Esophagus (tissue), 2 donors: ENCODE results near the gene CD33. TPM values are rescaled to one million over a fixed set of nuclear protein-coding genes. Genes with fewer than 3 reads are reported as not detected.

Experiments
- H3K27ac ChIP-seq, 2 donors: one replicate each; pipeline ENCODE4 v1.5.1; 2013; ENCODE audit warnings: low read depth in 2 of 2, mild to moderate bottlenecking in 2 of 2, inconsistent platforms in 1 of 2, low read length in 1 of 2, moderate library complexity in 1 of 2
- H3K27me3 ChIP-seq, 2 donors: one replicate each; pipeline ENCODE4 v1.6.1; 2013; ENCODE audit warnings: low read length in 2 of 2, control low read depth in 1 of 2, mild to moderate bottlenecking in 1 of 2; ENCODE audit not compliant: insufficient read depth in 2 of 2, control insufficient read depth in 1 of 2
- H3K36me3 ChIP-seq, 2 donors: one replicate each; pipeline ENCODE4 v1.6.1; 2013; ENCODE audit warnings: low read length in 1 of 2; ENCODE audit not compliant: control insufficient read depth in 2 of 2, insufficient read depth in 2 of 2
- H3K4me1 ChIP-seq, 2 donors: one replicate each; pipeline ENCODE4 v1.6.1; 2013; ENCODE audit warnings: low read length in 1 of 2; ENCODE audit not compliant: control insufficient read depth in 2 of 2, insufficient read depth in 2 of 2
- H3K4me3 ChIP-seq, 2 donors: one replicate each; pipeline ENCODE4 v1.5.1; 2013; ENCODE audit warnings: low read length in 2 of 2, mild to moderate bottlenecking in 2 of 2, low read depth in 1 of 2, moderate library complexity in 1 of 2
- H3K9me3 ChIP-seq, 2 donors: one replicate each; pipeline ENCODE4 v1.6.1; 2013; ENCODE audit warnings: mild to moderate bottlenecking in 2 of 2, low read depth in 1 of 2, low read length in 1 of 2, moderate library complexity in 1 of 2; ENCODE audit not compliant: control insufficient read depth in 2 of 2, insufficient read depth in 1 of 2
- WGBS, 2 donors: extraction: QIAGEN DNeasy Blood & Tissue Kit; methylation state at CpG; one replicate each; pipeline ENCODE4 v1.1.7; 2013; 5-methylcytosine and 5-hydroxymethylcytosine counted together
- polyA plus RNA-seq, 2 donors: library from polyadenylated mRNA; stranded (reverse); fragments of 200-250 nt; gene quantifications; one replicate each; pipeline ENCODE4 v1.2.3, GENCODE V29; 2013
- donor health status: healthy with polysubstance abuse.
- donor health status: Bipolar disorder and iron deficiency.

CD33 gene
- polyA plus RNA-seq, 2 donors = 0.66 to 0.69 TPM

GRCh38 chr19:51227326-51227725 is 2.4 kb downstream of the CD33 start:
- no peak overlapping the region for H3K27ac ChIP-seq
- H3K9me3 ChIP-seq = peaks cover 0 to 5% of the 10 kb centered on the region in 2 donors
- H3K36me3 ChIP-seq = no peaks in the 10 kb centered on the region
- no peak overlapping the region for H3K4me3 ChIP-seq
- no peaks in the 10 kb centered on the region for H3K4me1 ChIP-seq
- 43 to 53% methylated on average over 2 of the region's 2 CpGs for WGBS, 2 donors
- H3K27me3 ChIP-seq = no peaks in the 10 kb centered on the region

DNA sequence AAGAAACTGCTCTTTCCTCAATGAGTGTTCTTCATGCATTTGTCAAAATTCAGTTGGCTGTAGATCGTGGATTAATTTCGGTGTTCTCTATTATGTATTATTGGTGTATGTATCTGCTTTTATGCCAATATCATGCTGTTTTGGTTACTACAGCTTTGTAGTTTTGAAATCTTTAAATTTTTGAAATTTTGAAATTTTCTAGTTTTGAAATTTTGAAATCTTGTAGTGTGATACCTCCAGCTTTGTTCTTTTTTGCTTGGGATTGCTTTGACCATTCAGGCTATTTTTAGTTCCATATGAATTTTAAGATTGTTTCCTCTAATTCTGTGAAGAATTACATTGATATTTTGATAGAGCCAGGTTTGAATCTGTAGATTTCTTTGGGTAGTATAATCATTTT is 3.1 kb downstream of the CD33 start:
- no peak overlapping the region for H3K4me3 ChIP-seq
- H3K4me1 ChIP-seq = no peaks in the 10 kb centered on the region
- H3K9me3 ChIP-seq = peaks cover 0 to 5% of the 10 kb centered on the region in 2 donors
- no peak overlapping the region for H3K27ac ChIP-seq
- whole genome bisulfite sequencing, 2 donors = 87 to 94% methylated on average over 2 of the region's 2 CpGs
- H3K27me3 ChIP-seq = no peaks in the 10 kb centered on the region
- no peaks in the 10 kb centered on the region for H3K36me3 ChIP-seq

GRCh38 chr19:51240866-51241265 is 16.0 kb downstream of the CD33 start:
- Histone ChIP-seq H3K4me3 (no peak overlapping the region), H3K27me3 (no peaks in the 10 kb centered on the region), H3K27ac (no peak overlapping the region), H3K4me1 (no peaks in the 10 kb centered on the region), H3K36me3 (no peaks in the 10 kb centered on the region), H3K9me3 (no peaks in the 10 kb centered on the region)
- 85 to 89% methylated on average over 7 of the region's 7 CpGs for WGBS, 2 donors

- H3K36me3 ChIP-seq = no peaks in the 10 kb centered on the region
- WGBS, 2 donors = 61 to 68% methylated on average over 8 of the region's 8 CpGs
Observed at GRCh38 chr19:51242881-51243630, 18.2 kb downstream of the CD33 start.

DNA sequence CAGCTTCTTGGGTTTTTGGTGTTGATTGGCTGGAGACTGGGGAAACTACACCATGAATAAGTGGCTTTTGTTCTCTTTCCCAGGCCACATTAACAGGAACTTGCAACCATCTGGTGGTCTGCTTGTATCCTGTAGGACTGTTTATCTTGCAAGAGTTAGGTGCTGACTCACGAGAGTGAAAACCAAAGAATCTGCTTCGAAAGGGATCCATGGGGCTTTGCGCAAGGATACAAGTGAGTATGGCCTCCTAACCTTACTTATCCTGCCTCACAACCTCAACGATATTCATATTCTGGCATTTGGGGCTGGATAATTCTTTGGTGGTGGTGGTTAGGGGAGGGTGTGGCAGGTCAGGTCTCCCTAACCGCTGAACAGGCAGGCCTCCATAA is 21.3 kb downstream of the CD33 start:
- Histone ChIP-seq H3K4me1 (no peaks in the 10 kb centered on the region), H3K36me3 (no peaks in the 10 kb centered on the region), H3K4me3 (no peak overlapping the region), H3K9me3 (peaks cover 0 to 6% of the 10 kb centered on the region in 2 donors), H3K27me3 (no peaks in the 10 kb centered on the region), H3K27ac (no peak overlapping the region)
- 49 to 51% methylated on average over 5 of the region's 5 CpGs for WGBS, 2 donors

More at GRCh38 chr19:51242881-51243630, 18.2 kb downstream of the CD33 start:
- H3K4me3 ChIP-seq = no peak overlapping the region
- H3K27ac ChIP-seq = no peak overlapping the region
- no peaks in the 10 kb centered on the region for H3K9me3 ChIP-seq
- H3K27me3 ChIP-seq = no peaks in the 10 kb centered on the region
- H3K4me1 ChIP-seq = no peaks in the 10 kb centered on the region

DNA sequence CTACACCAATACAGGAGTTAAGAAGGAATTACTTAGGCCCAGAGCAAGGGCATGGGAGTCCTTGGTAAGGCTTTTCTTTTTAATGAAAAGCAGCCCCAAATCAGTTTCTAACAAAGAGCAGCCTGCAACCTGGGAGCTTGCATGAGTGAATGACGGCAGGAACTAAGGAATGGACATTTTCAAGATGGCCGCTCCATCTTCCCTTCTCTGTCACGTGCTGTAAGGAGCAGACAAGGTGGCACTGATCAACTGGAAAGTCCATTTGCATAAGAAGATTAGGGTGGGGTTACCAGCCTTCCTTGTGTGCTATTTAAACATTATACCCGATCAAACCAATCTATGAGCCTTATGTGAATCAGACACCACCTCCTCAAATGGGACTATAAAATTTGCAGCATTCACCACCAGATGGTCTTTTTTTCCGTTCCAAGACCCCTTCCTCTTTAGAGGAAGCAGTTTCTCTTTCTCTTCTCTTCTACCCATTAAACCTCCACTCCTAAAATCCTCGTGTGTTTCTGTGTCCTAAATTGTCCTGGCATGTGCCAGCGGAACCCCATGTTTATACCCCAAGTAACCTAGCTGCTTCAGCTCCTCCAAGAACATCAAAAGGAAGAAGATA is 23.2 kb downstream of the CD33 start:
- H3K27me3 ChIP-seq = no peaks in the 10 kb centered on the region
- H3K4me1 ChIP-seq = no peaks in the 10 kb centered on the region
- no peaks in the 10 kb centered on the region for H3K36me3 ChIP-seq
- peaks cover 0 to 7% of the 10 kb centered on the region in 2 donors for H3K9me3 ChIP-seq
- no peak overlapping the region for H3K4me3 ChIP-seq
- no peak overlapping the region for H3K27ac ChIP-seq
- WGBS, 2 donors = 67 to 77% methylated on average over 7 of the region's 7 CpGs

- Histone ChIP-seq H3K27ac (no peak within 1 kb of the TSS), H3K9me3 (peaks cover 0 to 7% of the 10 kb centered on the region in 2 donors), H3K4me3 (no peak within 1 kb of the TSS), H3K36me3 (no peaks in the 10 kb centered on the region), H3K4me1 (no peaks in the 10 kb centered on the region), H3K27me3 (no peaks in the 10 kb centered on the region)
- WGBS, 2 donors = 94 to 95% methylated on average over 23 of the region's 23 CpGs
Observed at GRCh38 chr19:51250786-51251467, 26.0 kb downstream of the CD33 start, which contains the start of gene SIGLECL1. SIGLECL1 (plus strand) TSS chr19:51251080; CDS start chr19:51264073, 12,993 bp downstream.

DNA sequence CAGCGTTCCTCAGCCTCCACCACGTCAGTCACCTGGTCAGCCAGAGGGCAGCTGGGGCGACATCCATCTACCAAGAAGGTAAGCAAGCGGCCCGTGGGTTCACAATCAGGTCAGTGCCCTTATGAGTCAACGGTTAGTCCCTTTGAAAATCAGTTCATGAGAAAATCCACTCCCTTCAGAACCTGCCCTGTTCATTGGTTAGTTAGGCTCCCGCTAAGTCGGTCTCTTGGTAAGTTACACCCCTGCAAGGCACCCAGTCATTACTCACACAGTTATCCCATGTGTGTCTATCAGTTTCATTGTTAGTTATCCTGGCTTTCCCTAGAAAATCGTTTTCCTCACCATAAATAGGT is 26.6 kb downstream of the CD33 start:
- H3K9me3 ChIP-seq = peaks cover 0 to 7% of the 10 kb centered on the region in 2 donors
- H3K27ac ChIP-seq = no peak overlapping the region
- H3K27me3 ChIP-seq = no peaks in the 10 kb centered on the region
- no peak overlapping the region for H3K4me3 ChIP-seq
- WGBS, 2 donors = 71 to 73% methylated on average over 9 of the region's 9 CpGs
- H3K36me3 ChIP-seq = no peaks in the 10 kb centered on the region
- H3K4me1 ChIP-seq = no peaks in the 10 kb centered on the region

- Histone ChIP-seq H3K27ac (no peak overlapping the region), H3K36me3 (no peaks in the 10 kb centered on the region), H3K4me1 (no peaks in the 10 kb centered on the region), H3K27me3 (no peaks in the 10 kb centered on the region), H3K9me3 (peaks cover 0 to 7% of the 10 kb centered on the region in 2 donors), H3K4me3 (no peak overlapping the region)
- WGBS, 2 donors = 69 to 76% methylated on average over 9 of the region's 9 CpGs
Observed at GRCh38 chr19:51252306-51253079, 27.6 kb downstream of the CD33 start.
